Nasal cavity respiratory epithelium epithelial cell of viscerocranial mucosa (primary cell): ENCODE data around the gene MILR1. TPM values are rescaled to one million over a fixed set of nuclear protein-coding genes. Genes with fewer than 3 reads are reported as not detected.

ENCODE experiments used
- total RNA-seq: library from RNA; depleted of rRNA; stranded (reverse); fragments of >200 nt; gene quantifications from 2 replicates; pipeline ENCODE4 v1.2.3, GENCODE V29; 2014

Gene MILR1, protein sequence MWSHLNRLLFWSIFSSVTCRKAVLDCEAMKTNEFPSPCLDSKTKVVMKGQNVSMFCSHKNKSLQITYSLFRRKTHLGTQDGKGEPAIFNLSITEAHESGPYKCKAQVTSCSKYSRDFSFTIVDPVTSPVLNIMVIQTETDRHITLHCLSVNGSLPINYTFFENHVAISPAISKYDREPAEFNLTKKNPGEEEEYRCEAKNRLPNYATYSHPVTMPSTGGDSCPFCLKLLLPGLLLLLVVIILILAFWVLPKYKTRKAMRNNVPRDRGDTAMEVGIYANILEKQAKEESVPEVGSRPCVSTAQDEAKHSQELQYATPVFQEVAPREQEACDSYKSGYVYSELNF
- total RNA-seq, result 0.14 and 0.68 TPM in 2 replicates

DNA sequence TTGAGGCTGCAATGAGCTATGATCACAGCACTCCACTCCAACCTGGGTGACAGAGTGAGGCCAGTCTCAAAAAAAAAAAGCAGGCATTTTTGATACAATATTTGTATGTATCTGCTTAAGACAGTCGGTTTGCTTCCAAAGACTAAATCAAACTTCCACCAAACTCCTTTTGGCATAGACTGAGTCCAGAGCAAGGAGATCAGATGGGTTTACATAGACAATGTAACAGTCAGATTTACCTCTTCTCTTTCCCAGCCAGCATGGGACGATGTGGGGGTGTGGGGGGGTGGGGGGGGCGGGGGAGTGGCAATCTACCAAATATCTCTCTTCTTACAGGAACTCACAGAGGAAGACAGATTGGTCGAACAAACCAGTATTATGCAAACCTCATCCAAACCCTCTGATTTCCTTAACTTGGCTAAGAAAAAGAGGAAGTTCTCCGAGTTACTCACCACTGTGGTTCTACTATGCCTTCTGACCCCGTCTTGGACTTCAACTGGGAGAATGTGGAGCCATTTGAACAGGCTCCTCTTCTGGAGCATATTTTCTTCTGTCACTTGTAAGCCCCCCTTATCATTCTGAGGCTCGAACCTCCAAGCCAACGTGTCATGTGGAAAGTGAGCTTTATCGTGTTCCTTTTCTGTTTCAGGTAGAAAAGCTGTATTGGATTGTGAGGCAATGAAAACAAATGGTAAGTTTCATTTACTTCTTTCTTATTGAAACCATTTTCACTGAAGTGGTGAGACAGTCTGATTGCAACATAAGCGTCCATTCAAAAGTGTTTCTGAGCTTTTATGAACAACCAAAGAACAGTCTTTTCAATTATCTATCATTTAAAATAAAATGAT lies at the start of gene MILR1:
TSS of gene MILR1 (plus strand) at position 451 of the 848 bp plus-strand sequence. CDS start at position 505, 54 bp downstream.

DNA sequence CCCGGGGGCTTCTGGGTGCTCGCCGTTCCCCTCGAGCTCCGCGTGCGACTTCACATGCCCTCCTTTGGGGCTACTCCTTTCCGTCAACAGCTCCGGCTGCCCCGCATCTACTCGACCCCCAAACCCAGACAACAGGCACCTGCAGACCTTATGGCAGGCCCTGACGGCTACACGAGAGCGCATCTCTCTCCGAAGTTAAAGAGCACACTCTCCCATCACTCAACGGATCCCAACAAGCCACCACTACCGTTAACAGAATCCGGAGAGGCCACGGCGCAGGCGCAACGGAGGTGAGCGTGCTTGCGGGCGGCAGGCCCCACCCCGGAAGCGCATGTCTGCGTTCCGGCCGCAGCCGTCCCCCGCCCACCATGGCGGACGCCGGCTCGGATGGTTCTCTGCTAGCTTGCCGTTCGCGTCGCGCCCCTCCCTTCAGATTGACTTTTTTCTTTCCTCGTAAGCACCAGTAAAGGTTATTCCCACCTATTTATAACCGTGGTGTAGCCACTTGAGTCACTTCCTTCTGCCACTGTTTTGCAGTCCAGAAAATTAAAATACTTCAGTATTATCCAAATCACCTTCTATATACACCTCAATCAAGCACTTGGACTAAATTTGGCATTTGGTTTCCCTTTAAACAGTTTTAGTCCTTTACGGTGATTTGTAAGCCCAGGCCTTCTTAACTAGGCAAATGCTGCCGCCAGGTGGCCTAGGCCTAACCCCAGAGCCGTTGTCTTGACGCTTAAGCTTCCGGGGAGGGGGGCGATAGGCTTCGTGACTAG lies 48.1 kb downstream of the MILR1 start, which contains the start of gene POLG2:
TSS of gene POLG2 (minus strand) at position 269 of the 779 bp plus-strand sequence. CDS start at position 183, 86 bp downstream.

DNA sequence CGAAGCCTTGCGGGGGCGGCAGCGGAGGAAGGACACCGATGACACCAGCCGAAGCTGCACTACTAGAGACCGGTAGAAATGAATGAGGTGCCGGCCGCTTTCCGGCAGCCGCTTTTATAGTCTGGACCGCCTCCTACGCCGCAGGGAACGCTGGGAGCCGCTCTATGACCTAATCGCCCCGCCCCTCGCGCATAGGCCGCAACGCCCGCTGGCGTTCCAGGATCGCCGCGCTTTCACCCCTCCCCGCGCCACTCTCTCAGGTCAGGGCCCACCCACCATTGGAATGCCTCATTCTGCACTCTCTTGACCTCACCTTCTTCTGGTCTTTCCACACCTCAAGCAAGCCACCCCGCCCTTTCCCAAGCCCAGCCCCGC lies 57.3 kb downstream of the MILR1 start, which contains the start of gene DDX5:
TSS of gene DDX5 (minus strand) at position 89 of the 375 bp plus-strand sequence. CDS start 170 bp downstream, outside the sequence.

GRCh38 chr17:64506576-64507412 lies 57.9 kb downstream of the MILR1 start, which contains the start of gene CEP95:
Gene CEP95, plus strand, starts transcription at chr17:64506977. Its CDS starts 121 bp downstream, at chr17:64507098.

Other genes starting within 250 kb of the MILR1 start
- 28.4 and 50.0 TPM in 2 replicates for gene TEX2, start 185.9 kb upstream of the MILR1 start, total RNA-seq
- gene PECAM1, start 58.3 kb upstream of the MILR1 start, total RNA-seq, result under 0.01 and 0.28 TPM in 2 replicates
- gene POLG2, start 47.9 kb downstream of the MILR1 start, total RNA-seq, result 10.1 and 12.3 TPM in 2 replicates
- gene DDX5, start 57.2 kb downstream of the MILR1 start, total RNA-seq, result 321 and 704 TPM in 2 replicates
- gene CEP95, start 57.9 kb downstream of the MILR1 start, total RNA-seq, result 31.8 and 35.2 TPM in 2 replicates
- gene SMURF2, start 213.2 kb downstream of the MILR1 start, total RNA-seq, result 67.0 and 76.9 TPM in 2 replicates